ENCODE data around the gene GPBP1.

DNA sequence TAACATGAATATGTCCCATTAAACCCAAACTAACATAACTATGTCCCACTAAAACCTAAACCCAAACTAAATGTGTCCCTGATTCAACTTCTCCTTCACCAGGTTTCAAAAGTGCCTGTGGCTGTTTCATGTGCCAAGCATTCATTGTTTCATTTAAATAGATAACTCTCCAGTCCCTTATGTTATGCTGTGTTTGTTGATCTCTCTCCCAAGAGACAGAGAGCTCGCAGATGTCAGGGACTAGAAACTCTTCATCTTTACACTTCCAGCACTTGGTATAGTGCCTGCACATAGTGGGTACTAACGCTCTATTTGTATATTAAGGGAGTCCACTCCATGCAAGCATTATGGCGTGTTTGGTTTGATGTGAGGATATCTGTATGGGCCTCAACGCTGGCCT, 118.0 kb downstream of the GPBP1 start:
- TF ChIP-seq, protein P1, sequence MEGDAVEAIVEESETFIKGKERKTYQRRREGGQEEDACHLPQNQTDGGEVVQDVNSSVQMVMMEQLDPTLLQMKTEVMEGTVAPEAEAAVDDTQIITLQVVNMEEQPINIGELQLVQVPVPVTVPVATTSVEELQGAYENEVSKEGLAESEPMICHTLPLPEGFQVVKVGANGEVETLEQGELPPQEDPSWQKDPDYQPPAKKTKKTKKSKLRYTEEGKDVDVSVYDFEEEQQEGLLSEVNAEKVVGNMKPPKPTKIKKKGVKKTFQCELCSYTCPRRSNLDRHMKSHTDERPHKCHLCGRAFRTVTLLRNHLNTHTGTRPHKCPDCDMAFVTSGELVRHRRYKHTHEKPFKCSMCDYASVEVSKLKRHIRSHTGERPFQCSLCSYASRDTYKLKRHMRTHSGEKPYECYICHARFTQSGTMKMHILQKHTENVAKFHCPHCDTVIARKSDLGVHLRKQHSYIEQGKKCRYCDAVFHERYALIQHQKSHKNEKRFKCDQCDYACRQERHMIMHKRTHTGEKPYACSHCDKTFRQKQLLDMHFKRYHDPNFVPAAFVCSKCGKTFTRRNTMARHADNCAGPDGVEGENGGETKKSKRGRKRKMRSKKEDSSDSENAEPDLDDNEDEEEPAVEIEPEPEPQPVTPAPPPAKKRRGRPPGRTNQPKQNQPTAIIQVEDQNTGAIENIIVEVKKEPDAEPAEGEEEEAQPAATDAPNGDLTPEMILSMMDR (IDR thresholded peaks at IDR 0.05; ENCODE audit: borderline replicate concordance, extremely low read depth, low read length, poor library complexity, severe bottlenecking), result no peak
- no peak for TF ChIP-seq EZH2 (IDR thresholded peaks at IDR 0.05; ENCODE audit: borderline replicate concordance, low read depth, low read length, severe bottlenecking)

Measured in DND-41 (cell line).